ENCODE data around the gene AP5S1.
"Not testable (repeated sequence)": the region's sequence is repeated elsewhere in the genome, so short reads cannot be mapped to it uniquely, and the experiment has no call there.

Gene AP5S1

DNA sequence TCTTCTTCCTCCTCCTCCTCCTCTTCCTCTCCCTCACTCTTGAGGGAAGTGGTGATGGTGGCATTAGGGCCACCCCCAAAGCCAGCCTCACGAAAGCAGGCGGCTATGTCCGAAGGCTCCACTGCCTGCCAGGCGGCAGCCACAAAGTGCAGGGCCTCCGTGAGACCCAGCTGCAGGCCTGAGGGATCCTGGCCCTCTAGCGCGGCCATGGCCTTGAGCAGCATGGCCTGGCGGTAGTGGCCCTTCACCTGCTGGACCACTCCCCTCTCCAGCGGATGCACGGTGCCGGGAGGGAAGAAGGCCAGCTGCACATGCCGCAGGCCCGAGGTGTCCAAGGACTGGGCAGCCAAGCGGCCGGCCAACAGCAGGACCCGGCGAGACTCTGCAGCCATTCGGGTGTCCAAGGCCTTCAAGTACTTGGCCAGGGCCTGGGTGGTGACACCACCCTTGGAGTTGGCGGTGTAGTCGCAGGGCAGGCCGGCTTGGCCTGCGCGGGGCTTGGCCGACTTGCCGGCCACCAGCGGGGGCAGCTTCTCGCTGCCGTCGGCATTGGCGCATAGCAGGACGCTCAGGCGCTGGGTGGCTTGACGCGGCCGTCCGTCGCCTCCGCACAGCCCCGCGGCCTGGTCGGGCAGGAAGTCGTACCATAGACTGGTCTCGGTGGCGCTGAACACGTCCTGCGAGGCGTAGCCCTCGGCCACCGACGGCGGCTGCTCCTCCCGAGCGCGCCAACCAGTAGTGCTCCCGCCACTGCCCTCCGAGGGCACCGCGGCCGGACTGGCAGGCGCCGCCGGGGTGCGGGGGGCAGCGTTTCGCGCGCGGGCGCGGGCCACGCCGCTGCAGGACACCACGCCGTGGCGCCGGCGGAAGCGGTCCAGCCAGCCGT is 34.9 kb upstream of the AP5S1 start:
- Mint-ChIP-seq H3K27ac (no peak overlapping the region), H3K36me3 (no peaks in the 10 kb centered on the region), H3K4me1 (ENCODE audit: low read depth) (peaks cover 40% of the 10 kb centered on the region), H3K27me3 (no peaks in the 10 kb centered on the region), H3K9me3 (ENCODE audit: low read depth) (no peaks in the 10 kb centered on the region), H3K4me3 (peak overlapping the region; percentile 63)

GRCh38 chr20:3786126-3786484 is 34.2 kb upstream of the AP5S1 start:
- H3K4me3 Mint-ChIP-seq: peak overlapping the region; percentile 85
- H3K27me3 Mint-ChIP-seq: no peaks in the 10 kb centered on the region
- peaks cover 35% of the 10 kb centered on the region for H3K4me1 Mint-ChIP-seq (ENCODE audit: low read depth)
- no peaks in the 10 kb centered on the region for H3K36me3 Mint-ChIP-seq
- H3K9me3 Mint-ChIP-seq (ENCODE audit: low read depth): no peaks in the 10 kb centered on the region
- peak overlapping the region; percentile 28 for H3K27ac Mint-ChIP-seq

DNA sequence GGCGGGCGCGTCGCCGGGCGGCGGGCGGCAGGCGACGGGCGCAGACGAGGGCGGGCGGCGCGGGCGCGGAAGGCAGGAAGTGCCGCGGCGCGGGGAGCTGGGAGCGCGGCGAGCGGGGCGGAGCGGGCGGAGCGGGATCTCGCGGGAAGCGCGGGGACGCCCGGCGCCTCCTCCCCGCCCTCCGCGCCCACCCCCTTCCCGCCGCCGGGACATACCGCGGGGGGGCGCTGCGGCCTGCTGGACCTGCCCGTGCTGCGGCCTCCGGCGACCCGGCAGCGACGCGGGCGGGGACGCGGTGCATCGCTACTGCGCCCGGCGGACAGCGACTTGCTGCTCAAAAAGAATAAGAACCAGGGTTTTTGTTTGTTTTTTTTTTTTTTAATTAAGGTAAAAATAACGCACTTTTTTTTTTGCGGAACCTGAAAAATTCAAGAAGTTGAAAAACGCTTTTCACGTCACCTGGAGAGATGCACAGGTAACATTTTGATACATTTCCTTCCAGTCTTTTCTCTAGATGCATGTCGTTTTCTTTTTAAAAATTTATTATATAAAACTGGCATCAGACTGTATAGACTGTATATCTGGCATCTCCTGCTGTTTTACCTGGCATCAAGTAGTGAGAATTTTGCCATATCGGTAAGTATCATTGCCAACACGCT is 33.6 kb upstream of the AP5S1 start, which contains the start of gene CENPB:
Gene CENPB, minus strand, starts transcription at position 76 of the 659 bp plus-strand sequence. CDS start 257 bp downstream, outside the sequence.
- Mint-ChIP-seq H3K4me1 (ENCODE audit: low read depth) (peaks cover 28% of the 10 kb centered on the region), H3K27ac (peak within 1 kb of the TSS; percentile 58), H3K9me3 (ENCODE audit: low read depth) (no peaks in the 10 kb centered on the region), H3K27me3 (no peaks in the 10 kb centered on the region), H3K36me3 (no peaks in the 10 kb centered on the region), H3K4me3 (peak within 1 kb of the TSS; percentile 85)

DNA sequence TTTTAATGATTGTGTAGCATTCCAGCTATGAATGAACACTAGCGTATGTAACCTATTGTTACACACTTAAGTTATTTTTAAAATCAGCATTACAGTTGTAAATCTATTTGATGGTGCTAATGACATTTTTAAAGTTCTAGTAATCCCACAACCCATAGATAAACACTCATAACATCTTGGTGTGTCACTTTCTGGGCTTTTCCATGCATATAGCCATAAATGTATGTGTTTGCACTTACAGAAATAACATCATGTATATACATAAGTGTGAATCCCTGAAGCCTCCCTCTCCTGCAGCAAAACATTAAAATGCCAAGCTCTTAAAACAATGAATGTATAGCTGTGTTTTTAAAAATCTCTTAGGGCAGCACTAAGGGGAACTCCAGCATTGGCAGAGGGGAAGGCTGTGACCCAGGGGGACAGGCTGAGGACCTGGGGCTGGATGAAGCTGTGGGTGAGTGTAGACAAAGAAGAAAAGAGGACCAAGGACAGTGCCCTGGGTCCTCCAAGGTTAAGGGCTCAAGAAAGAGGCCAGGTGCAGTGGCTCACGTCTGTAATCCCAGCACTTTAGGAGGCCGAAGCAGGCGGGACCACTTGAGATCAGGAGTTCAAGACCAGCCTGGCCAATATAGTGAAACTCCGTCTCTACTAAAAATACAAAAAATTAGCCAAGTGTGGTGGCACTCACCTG is 32.9 kb upstream of the AP5S1 start:
- peaks cover 27% of the 10 kb centered on the region for H3K4me1 Mint-ChIP-seq (ENCODE audit: low read depth)
- peak overlapping the region; percentile 58 for H3K27ac Mint-ChIP-seq
- H3K36me3 Mint-ChIP-seq: no peaks in the 10 kb centered on the region

DNA sequence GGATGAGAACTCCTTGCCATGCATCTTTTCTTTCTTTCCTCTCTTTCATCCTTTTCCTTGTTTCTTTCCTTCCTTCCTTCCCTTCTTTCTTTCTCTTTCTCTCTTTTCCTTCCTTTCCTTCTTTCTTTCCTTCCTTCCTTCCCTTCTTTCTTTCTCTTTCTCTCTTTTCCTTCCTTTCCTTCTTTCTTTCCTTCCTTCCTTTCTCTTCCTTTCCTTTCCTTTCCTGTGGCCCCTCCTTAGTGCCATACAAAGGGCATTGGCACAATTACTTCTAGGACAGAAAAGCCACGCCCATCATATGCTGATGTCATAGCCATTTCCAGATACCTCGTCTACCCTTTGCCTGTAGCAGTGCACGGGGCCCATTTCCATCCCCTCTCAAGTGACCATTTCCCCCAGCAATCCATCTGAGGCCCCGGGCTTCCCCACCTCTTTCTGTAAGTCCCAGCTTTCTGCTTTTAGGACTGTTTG is 31.6 kb upstream of the AP5S1 start:
- Mint-ChIP-seq H3K4me3 (peak overlapping the region; percentile 42), H3K27ac (no peak overlapping the region), H3K27me3 (no peaks in the 10 kb centered on the region), H3K9me3 (ENCODE audit: low read depth) (no peaks in the 10 kb centered on the region), H3K36me3 (no peaks in the 10 kb centered on the region), H3K4me1 (ENCODE audit: low read depth) (peaks cover 19% of the 10 kb centered on the region)

More for the DNA sequence above, 32.9 kb upstream of the AP5S1 start:
- H3K4me3 Mint-ChIP-seq: peak overlapping the region; percentile 71
- H3K27me3 Mint-ChIP-seq: no peaks in the 10 kb centered on the region
- no peaks in the 10 kb centered on the region for H3K9me3 Mint-ChIP-seq (ENCODE audit: low read depth)

DNA sequence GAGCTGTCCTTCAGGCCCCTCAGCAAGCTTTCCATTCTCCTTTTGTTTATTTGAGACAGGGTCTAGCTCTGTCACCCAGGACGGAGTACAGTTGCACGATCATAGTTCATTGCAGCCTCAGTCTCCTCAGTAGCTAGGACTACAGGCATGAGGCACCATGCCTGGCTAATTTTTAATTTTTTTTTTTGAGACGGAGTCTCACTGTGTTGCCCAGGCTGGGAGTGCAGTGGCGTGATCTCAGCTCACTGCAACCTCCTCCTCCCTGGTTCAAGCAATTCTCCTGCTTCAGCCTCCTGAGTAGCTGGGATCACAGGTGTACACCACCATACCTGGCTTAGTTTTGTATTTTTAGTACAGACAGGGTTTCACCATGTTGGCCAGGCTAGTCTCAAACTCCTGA is 31.1 kb upstream of the AP5S1 start:
- not testable (repeated sequence) for H3K27me3 Mint-ChIP-seq; H3K27ac Mint-ChIP-seq; H3K36me3 Mint-ChIP-seq; H3K4me3 Mint-ChIP-seq; H3K9me3 Mint-ChIP-seq (ENCODE audit: low read depth)
- H3K4me1 Mint-ChIP-seq (ENCODE audit: low read depth): peaks cover 19% of the 10 kb centered on the region

GRCh38 chr20:3794168-3794567 is 26.2 kb upstream of the AP5S1 start:
- peaks cover 32% of the 10 kb centered on the region for H3K4me1 Mint-ChIP-seq (ENCODE audit: low read depth)
- H3K36me3 Mint-ChIP-seq; H3K4me3 Mint-ChIP-seq; H3K27me3 Mint-ChIP-seq; H3K9me3 Mint-ChIP-seq (ENCODE audit: low read depth): not testable (repeated sequence)
- H3K27ac Mint-ChIP-seq: peak overlapping the region; percentile 46

- no peaks in the 10 kb centered on the region for H3K36me3 Mint-ChIP-seq
- no peaks in the 10 kb centered on the region for H3K9me3 Mint-ChIP-seq (ENCODE audit: low read depth)
Observed at GRCh38 chr20:3794701-3795420, 25.5 kb upstream of the AP5S1 start.

DNA sequence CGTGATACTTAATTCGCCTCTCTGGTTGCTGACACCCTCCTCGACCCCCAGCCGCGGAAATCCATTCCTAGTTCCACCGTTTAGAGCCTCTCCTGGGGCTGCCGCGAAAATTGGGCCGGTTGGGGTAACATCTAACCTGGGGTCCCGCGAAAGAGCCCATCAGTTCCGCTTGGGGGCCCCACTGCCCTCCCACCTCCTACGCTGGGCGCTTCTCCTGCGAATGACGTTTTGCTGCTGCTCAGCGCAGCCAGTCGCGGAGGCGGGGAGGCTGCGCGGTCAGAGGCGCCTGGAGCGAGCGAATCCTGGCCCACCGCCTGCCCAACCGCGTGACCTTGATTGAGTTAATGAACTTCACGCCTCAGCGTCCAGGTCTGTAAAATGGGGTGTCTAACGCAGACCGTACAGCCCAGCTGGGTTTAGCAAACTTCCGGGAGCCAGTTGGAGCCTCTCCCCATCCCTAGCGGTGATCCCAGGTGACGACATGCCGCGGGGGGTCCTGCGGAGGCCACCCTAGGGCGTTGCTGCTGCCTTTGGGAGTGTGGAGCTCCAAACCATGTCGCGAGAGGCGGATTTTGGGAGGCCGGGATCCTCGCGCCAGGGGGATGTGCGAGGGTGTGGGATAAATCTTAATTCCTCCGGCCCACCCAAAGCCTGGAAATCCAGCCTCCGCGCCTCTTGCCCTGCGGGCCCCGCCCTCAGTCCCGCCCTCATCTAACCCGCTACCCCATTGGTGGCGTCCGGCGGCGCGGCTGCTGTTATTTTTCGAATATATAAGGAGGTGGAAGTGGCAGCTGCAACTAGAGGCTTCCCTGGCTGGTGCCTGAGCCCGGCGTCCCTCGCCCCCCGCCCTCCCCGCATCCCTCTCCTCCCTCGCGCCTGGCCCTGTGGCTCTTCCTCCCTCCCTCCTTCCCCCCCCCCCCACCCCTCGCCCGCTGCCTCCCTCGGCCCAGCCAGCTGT is 24.6 kb upstream of the AP5S1 start, which contains the start of gene CDC25B:
Gene CDC25B, plus strand, starts transcription at position 800 of the 958 bp plus-strand sequence. CDS start 222 bp downstream, outside the sequence.
- Mint-ChIP-seq H3K4me3 (peak within 1 kb of the TSS; percentile 91), H3K27me3 (no peaks in the 10 kb centered on the region), H3K36me3 (peaks cover 2% of the 10 kb centered on the region), H3K9me3 (ENCODE audit: low read depth) (no peaks in the 10 kb centered on the region), H3K27ac (peak within 1 kb of the TSS; percentile 94), H3K4me1 (ENCODE audit: low read depth) (peaks cover 47% of the 10 kb centered on the region)

More at GRCh38 chr20:3794701-3795420, 25.5 kb upstream of the AP5S1 start:
- H3K27me3 Mint-ChIP-seq: no peaks in the 10 kb centered on the region
- H3K27ac Mint-ChIP-seq: peak overlapping the region; percentile 94
- H3K4me1 Mint-ChIP-seq (ENCODE audit: low read depth): peaks cover 39% of the 10 kb centered on the region
- H3K4me3 Mint-ChIP-seq: peak overlapping the region; percentile 91

GRCh38 chr20:3796477-3797225 is 23.7 kb upstream of the AP5S1 start:
- Mint-ChIP-seq H3K4me1 (ENCODE audit: low read depth) (peaks cover 55% of the 10 kb centered on the region), H3K27ac (peak overlapping the region; percentile 92), H3K27me3 (no peaks in the 10 kb centered on the region), H3K4me3 (peak overlapping the region; percentile 90), H3K9me3 (ENCODE audit: low read depth) (no peaks in the 10 kb centered on the region), H3K36me3 (peaks cover 2% of the 10 kb centered on the region)

DNA sequence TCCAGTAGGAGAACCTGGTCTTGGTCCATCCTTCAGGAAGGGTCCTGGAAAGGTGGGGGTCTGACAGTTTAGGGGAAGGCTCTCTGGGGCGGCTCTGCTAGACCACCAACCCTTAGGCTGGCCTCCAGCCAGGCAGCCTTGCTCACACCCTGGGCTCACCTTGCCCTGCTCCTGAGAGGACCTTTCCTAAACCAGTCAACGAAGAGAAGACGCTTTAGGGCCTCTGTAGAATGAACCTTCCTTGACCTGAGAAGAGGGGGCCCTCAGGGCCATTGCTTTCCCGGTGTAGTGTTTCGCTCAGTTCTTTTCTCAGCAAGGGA is 23.2 kb upstream of the AP5S1 start:
- Mint-ChIP-seq H3K4me3 (peak overlapping the region; percentile 90), H3K9me3 (ENCODE audit: low read depth) (no peaks in the 10 kb centered on the region), H3K27me3 (no peaks in the 10 kb centered on the region), H3K36me3 (peaks cover 2% of the 10 kb centered on the region), H3K4me1 (ENCODE audit: low read depth) (peaks cover 55% of the 10 kb centered on the region), H3K27ac (peak overlapping the region; percentile 92)

- H3K4me1 Mint-ChIP-seq (ENCODE audit: low read depth): peaks cover 60% of the 10 kb centered on the region
- H3K4me3 Mint-ChIP-seq: peak overlapping the region; percentile 90
- peaks cover 4% of the 10 kb centered on the region for H3K36me3 Mint-ChIP-seq
- H3K27ac Mint-ChIP-seq: peak overlapping the region; percentile 92
- H3K9me3 Mint-ChIP-seq (ENCODE audit: low read depth): no peaks in the 10 kb centered on the region
- no peaks in the 10 kb centered on the region for H3K27me3 Mint-ChIP-seq
Observed at GRCh38 chr20:3797592-3798372, 22.6 kb upstream of the AP5S1 start.

Data from activated naive CD8-positive, alpha-beta T cell (primary cell).